Activated CD4-positive, alpha-beta T cell treated with anti-CD3 and anti-CD28 coated beads, Interleukin-2, amount 50 U/mL, for 1 hour (primary cell): ENCODE measurements around the gene VPS37B.

Experiments used
- DNase-seq: peaks from one replicate; pipeline ENCODE4 v3.0.0-alpha.2; 2020

Gene VPS37B

DNA sequence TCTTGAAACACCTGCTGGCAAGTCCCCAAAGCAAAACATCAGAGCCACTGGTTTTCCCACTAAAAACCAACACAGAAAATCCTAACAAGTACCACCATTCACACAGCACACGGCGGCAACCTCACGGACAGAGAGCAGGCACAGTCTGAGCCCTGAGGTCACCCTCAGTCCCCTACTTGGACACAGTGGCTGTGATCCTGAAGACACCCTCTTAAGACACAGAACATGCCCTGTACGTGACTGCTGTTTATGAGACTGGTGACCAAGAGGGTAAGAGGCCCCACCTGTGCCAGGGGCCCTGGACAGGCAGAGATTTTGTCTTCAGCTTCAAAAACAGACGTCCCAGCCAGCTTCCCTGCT lies 31.1 kb downstream of the VPS37B start:
- DNase-seq, result no peak

DNA sequence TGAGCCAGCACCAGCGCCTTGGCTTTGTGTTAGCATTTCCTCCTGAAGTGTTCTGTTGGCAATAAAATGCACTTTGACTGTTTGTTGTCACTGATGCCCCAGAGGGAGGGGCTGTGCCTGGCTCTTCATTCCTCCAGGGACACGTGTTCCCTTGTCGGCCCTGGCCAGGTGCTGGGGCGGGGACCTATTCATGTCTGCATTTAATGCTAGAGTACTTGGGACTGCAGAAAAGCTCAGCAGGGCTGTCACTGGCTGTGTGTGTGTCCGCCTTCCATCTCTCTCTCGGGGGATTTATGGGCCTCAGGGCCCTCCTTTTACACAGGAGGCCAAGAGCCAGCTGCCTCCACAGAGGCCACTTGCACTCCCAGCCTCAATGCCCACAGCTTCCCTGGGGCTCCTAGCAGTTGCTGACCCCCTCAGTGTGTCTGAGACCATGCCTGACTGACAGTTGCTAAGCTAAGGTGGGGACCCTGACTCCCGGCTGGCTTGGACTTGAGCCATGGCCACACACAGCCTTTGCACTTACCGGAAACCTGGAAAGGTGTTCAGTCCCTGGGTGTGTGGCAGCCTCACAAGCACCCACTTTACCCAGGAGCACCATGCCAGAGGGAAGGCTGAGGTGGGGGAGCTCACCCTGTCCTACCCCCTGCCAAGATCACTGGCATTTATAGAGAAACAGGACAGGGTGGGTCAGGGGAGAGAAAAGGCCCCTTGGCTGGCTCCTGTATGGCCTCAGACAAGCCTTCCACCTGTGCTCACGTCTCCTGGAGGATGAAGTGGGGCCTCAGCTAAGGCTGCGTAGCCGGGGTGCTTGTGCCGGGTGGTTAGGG lies 32.8 kb downstream of the VPS37B start:
- DNase-seq, result no peak

DNA sequence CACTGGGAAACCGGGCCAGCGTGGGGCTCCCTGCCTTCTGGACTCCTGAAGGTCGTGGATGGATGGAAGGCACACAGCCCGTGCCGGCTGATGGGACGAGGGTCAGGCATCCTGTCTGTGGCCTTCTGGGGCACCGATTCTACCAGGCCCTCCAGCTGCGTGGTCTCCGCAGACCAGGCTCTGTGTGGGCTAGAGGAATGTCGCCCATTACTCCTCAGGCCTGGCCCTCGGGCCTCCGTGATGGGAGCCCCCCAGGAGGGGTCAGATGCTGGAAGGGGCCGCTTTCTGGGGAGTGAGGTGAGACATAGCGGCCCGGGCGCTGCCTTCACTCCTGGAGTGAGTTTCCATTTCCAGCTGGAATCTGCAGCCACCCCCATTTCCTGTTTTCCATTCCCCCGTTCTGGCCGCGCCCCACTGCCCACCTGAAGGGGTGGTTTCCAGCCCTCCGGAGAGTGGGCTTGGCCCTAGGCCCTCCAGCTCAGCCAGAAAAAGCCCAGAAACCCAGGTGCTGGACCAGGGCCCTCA lies 33.8 kb downstream of the VPS37B start:
- DNase-seq, result no peak

DNA sequence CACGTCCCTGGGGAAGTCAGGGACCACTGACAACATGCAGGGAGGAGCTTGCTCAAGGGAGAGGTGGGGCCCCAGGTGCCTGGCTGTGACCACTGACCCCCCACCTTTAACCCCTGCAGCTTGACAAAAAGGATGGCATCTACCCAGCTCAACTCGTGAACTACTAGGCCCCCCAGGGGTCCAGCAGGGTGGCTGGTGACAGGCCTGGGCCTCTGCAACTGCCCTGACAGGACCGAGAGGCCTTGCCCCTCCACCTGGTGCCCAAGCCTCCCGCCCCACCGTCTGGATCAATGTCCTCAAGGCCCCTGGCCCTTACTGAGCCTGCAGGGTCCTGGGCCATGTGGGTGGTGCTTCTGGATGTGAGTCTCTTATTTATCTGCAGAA lies 34.3 kb downstream of the VPS37B start:
- no peak for DNase-seq

DNA sequence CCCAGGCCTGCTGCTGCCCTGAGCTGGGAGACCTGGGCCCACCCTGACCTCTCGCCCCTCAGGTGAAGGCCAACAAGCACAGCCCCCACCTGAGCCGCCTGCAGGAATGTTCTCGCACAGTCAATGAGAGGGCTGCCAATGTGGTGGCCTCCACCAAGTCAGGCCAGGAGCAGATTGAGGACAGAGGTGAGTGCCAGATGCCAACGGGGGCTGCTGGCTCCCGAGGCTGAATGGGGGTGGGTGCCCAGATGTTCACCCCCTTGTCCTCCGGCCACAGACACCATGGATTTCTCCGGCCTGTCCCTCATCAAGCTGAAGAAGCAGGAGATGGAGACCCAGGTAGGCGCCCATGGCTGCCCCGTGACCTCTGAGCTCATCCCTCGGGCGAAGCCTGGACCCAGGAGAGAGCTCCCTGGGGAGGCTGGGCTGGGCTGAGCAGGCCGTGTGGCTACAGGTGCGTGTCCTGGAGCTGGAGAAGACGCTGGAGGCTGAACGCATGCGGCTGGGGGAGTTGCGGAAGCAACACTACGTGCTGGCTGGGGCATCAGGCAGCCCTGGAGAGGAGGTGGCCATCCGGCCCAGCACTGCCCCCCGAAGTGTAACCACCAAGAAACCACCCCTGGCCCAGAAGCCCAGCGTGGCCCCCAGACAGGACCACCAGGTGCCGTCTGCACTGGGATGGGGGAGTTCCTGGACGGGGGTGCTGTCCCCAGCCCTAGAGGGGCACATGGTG lies 34.9 kb downstream of the VPS37B start:
- no peak for DNase-seq

DNA sequence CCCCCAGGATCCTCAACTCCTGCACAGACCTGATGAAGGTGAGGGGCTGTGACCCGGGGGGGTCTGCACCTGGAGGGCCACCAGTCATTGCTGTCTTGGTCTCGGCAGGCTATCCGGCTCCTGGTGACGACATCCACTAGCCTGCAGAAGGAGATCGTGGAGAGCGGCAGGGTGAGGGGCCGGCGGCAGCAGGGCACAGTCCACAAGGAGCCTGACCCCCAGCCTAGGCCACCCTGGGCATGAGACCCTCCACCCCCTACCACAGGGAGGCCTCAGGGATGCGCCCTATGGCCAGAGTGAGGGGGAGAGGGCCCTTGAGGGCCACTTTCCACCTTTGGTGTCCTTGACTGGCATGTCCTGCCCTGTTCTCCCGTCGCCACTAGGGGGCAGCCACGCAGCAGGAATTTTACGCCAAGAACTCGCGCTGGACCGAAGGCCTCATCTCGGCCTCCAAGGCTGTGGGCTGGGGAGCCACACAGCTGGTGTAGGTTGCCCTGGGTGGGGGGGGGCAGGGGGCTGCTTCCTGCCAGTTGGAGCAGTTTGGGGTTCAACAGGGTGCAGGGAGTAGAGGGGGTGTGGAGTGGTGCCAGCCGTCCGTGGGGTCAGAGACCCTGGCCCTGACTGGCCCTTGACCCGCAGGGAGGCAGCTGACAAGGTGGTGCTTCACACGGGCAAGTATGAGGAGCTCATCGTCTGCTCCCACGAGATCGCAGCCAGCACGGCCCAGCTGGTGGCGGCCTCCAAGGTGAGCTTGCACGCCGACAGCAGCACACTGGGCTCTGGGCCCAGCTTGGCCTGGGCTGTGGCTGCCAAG lies 35.7 kb downstream of the VPS37B start:
- DNase-seq, result peak; percentile 85

DNA sequence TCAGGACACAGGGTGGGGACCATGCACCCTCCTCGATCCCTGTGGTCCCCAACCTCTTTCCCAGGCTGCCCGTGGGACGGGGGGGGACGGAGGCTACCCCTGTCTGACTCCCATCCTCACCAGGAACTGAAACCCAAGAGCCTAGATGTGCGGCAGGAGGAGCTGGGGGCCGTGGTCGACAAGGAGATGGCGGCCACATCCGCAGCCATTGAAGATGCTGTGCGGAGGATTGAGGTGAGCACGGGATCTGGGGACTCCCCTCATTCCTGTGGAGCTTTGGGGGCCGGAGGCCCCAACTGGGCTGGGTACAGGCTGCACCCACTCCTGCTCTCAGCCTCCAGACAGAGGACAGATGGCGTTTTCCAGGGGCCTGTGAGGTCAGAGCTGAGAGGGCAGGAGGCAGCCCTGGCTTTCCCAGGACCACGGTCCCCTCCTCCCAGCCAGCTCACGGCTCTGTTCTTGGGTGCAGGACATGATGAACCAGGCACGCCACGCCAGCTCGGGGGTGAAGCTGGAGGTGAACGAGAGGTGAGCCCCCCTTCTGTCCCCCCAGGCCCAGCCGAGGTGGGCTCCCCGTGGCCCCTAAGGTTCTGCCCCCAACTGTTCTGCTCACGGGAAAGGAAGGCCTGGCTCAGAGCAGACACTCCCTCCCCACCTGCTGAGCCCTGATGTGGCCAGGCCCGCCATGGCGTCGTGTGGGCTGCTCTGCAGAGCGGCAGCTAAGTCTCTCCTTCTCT lies 36.5 kb downstream of the VPS37B start:
- no peak for DNase-seq

DNA sequence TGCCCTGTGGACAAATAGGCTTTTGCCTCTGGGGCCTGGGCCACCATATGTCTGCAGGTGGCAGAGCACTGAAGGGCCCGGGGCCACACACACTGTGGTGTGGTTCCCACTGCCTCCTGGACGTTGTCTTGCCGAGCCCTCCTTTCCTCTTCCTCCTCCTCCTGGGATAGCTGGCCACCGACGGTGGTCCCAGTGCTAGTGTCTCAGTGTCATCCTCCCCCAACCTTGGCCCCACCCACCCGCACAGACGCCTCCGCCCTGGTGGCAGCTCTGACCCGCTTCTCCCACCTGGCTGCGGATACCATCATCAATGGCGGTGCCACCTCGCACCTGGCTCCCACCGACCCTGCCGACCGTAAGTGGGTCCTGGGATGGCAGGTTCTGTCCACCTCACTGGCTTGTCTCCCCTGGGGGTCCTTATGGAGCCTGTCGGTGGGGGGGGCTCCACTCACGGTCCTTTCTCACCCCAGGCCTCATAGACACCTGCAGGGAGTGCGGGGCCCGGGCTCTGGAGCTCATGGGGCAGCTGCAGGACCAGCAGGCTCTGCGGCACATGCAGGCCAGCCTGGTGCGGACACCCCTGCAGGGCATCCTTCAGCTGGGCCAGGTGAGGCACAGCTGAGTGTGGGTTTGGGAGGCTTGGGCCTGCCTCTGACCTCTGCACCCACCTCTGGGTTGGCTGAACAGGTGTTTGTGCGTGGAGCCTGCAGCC lies 37.2 kb downstream of the VPS37B start:
- DNase-seq, result no peak

DNA sequence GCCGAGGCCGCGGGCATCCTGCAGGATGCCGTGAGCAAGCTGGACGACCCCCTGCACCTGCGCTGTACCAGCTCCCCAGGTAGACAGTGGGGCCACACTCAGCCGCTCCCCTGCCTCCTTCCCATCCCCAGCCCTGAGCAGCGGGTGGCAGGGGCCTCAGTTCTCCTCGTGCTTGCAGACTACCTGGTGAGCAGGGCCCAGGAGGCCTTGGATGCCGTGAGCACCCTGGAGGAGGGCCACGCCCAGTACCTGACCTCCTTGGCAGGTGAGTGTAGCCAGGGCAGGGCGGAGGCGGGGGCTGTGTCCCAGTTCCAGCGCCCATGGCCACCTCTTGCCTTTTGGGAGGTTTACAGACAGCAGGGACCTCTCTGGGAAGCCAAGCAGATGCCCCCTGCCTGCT lies 37.8 kb downstream of the VPS37B start:
- no peak for DNase-seq

DNA sequence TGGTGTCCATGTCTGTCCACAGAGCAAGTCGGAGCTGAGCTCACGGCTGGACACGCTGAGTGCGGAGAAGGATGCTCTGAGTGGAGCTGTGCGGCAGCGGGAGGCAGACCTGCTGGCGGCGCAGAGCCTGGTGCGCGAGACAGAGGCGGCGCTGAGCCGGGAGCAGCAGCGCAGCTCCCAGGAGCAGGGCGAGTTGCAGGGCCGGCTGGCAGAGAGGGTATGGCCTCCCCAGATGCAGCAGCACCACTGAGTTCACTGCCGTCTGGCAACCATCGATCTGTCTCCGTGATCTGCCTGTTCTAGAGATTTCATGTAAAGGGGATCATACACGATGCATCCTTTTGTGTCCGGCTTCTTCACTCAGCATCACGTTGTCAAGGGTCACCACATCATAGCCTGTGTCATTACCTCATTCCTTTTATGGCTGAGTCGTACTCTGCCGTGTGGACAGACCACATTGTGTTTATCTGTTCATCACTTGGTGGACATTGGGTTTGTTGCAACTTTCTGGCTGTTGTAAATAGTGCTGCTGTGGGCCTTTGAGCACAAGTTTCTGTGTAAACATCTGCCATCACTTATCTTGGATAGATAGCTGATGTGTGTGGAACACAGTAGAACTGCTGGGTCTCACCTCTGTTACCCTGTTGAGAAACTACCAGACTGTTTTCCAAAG lies 38.8 kb downstream of the VPS37B start:
- no peak for DNase-seq

DNA sequence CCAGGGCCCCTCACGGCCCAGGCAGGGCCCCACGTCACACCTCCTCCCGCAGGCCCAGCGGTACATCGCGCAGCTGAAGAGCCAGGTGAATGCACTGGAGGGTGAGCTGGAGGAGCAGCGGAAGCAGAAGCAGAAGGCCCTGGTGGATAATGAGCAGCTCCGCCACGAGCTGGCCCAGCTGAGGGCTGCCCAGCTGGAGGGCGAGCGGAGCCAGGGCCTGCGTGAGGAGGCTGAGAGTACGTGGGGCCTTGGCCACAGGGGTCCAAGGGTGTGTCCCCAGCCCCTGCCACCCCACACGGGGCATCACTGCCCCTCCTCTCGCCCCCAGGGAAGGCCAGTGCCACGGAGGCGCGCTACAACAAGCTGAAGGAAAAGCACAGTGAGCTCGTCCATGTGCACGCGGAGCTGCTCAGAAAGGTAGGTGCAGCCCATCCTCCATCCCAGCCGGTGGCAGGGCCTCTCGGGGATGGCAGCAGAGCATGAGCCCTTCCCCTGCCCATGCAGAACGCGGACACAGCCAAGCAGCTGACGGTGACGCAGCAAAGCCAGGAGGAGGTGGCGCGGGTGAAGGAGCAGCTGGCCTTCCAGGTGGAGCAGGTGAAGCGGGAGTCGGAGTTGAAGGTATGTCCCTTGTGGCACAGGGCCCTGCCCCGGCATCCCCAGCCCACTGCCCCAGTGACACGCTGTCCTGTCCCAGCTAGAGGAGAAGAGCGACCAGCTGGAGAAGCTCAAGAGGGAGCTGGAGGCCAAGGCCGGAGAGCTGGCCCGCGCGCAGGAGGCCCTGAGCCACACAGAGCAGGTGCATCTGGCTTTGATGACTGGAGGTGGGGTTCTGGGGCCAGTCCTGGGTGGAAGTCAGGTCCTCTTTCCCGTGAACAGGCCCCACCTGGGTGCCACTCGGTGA lies 39.7 kb downstream of the VPS37B start:
- no peak for DNase-seq

DNA sequence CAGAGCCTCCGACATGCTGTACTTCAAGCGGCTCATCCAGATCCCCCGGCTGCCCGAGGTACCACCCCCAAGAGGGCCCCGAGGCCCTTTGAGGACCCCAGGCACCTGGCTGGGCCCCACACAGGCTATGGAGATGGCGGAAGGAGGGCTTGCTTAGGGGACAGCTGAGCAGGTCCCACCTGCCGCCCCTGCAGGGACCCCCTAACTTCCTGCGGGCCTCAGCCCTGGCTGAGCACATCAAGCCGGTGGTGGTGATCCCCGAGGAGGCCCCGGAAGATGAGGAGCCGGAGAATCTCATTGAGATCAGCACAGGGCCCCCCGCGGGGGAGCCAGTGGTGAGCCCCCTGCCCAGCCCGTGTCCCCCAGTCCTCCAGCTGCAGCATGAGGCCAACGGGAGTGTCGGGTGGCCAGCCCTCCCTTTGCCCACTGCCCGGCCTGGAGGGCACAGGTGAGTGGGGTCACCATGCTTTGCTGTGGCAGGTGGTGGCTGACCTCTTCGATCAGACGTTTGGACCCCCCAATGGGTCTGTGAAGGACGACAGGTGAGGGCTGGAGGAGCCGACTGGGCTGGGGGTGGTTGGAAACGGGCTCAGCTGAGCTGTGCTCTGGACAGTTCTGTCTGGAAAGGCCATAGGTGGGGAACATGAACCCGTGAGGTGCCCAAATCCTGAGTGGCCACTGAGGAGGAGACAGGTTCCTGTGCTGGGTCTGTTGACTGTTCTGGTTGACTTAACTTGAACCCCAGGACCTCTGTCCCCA lies 40.7 kb downstream of the VPS37B start:
- no peak for DNase-seq

DNA sequence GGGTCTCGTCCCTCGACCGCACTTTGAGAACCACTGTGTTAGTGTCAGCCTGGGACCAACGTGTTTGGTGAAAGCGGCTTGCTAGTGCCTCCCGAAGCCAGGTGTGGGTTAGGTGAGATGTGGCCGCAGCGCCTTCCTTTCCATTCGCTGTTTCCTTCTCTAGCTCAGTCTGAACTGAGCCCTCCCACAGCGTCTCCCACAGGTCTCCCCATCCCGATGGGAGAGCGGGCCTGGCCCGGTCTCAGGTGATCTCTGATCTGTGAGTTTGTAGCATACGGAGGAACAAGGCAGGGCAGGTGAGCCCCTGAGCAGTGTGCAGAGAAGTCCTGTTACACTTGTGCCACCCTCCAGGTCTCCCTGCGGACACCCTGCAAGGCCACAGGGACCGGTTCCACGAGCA lies 41.4 kb downstream of the VPS37B start:
- DNase-seq, result no peak

DNA sequence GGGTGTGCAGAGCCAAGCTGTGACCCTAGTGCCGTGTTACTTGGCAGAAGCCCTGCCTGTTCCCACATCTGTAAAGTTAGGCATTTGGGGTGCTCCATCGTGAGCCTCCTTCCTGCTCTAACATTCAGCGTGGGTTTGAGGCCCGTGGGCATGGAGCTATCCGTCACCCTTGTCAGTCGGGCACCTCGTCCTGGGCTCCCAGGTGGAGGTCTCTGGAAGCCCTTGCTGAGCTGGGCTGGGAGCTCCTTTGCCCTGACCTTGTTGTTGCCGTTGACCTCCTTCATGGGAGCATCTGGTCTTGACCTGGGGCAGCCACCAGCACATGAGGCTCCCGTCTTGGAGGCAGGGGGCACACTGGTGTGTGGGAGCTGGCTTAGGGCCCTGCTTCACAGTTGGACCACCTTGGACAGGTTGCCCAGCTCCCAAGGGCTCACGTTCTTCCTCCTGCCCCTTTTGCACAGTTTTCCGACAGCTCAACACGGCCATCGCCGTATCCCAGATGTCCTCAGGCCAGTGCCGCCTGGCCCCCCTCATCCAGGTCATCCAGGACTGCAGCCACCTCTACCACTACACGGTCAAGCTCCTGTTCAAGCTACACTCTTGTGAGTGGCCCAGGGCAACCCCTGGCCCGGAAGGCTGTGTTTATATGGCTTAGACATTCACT lies 42.2 kb downstream of the VPS37B start:
- DNase-seq, result no peak

DNA sequence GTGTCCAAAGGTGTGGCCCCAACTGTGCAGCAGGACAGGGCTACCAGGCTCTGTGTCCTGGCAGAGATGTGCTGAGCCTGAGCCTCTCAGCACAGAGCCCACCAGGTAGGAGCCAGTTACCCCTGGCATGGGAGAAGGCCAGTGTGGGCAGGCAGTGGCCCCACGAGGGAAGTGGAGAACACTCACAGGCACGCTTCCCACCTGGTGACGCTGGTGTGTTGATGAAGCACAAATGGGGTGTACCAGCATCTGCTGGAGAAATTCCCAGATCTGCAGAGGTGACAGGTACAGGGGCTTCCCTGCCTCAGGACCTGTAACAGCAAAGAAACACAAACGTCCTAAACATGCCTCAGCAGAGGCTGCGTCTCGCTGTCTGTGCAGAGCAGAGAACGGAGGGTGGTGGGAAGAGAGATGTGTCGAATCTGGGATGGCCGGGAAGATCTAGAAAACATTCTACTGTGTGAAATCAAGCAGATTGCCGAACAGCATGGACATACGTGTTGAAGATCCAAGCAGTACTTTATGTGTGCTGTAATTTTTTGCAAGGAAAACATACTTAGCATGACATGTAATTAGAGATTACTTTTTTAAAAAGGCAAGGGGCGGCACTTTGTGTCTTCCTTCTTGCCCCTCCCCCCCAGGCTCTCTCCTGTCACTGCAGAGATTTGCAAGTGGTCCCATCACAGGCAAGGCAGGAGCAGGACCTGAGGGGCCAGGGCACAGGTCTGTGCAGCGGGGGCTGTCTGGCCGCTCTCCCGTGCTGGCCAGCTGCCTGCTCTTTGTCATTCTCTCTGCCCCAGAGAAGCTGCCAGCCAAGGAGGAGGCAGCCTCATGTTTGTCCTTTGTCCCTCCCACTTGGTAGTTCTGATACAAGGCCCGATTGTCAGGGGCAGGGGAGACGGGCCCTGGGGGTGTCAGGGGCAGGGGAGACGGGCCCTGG lies 43.3 kb downstream of the VPS37B start:
- DNase-seq, result no peak

DNA sequence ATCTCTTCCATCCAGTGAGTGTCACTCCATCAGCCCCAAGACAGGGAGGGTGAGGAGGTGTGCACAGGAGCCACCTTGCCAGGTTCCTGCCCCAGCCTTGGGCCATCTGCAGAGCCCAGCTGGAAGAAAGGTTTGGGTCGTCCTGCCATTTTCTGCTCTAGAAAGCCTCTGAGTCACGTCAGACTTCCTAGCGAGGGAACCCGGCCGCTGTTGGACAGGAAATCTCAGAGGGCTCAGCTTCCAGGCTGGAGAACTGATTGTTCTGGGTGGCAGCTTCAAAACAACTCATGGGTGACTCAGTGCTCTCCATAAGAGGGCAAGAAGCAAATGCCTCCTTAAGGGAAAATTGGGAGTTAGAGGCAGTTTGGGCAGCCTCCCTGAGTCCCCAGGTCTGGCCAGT lies 44.1 kb downstream of the VPS37B start:
- DNase-seq, result no peak

DNA sequence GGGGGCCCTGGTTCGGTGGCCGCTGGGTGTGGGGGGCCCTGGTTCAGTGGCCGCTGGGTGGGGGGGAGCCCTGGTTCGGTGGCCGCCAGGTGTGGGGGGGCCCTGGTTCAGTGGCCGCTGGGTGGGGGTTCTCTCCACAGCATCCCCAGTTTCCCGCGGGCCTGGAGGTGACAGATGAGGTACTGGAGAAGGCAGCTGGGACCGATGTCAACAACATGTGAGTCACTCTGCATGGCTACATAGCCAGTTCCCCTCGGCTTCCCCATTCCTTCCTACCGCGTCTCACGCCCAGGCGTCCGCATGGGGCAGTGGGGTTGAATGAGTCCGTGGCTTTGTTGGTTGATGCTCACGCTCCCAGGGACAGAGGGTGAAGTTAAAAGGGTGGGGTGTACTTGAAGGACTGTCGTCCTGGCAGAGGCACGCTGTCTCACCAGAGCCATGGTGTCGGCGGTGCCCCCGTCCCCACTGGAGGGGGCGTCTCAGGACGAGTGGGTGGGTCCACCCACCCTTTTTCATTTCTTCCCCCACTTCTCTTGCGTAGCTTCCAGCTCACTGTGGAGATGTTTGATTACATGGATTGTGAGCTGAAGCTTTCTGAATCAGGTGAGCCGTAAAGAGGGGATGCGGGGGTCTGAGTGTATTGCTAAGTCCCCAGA lies 45.1 kb downstream of the VPS37B start:
- no peak for DNase-seq
